GM10266 (cell line): ENCODE results near the gene COQ6.
"Not testable (repeated sequence)": the region's sequence is repeated elsewhere in the genome, so short reads cannot be mapped to it uniquely, and the experiment has no call there.

Experiments
- DNase-seq: peaks from one replicate; pipeline ENCODE4 v3.0.0; 2012; ENCODE audit errors: extremely low spot score
- TF ChIP-seq, protein P1 (sequence below): IDR thresholded peaks from 2 replicates; pipeline ENCODE4 v1.5.1; 2012; ENCODE audit warnings: mild to moderate bottlenecking, low read depth; ENCODE audit not compliant: control insufficient read depth, insufficient read depth; ENCODE audit errors: missing control alignments

COQ6 gene

DNA sequence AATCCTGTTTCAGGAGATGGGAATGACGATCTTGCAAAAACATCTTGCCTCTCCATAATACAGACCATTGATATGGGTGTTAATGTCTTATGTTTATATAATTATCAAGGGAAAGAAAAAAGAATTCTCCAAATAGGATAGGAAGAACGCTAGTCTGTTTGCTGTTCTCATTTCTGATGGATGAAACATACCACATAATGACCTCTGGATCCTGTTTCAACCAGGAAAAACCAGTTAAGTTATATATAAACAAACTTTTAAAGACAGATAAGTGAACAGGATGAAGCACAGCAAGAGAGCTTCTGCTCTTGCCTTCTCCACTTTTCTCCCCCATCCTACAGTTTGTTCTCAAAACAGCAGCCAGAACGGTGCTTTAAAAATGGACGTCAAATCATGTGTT lies 27.8 kb downstream of the COQ6 start:
- TF ChIP-seq, protein P1, sequence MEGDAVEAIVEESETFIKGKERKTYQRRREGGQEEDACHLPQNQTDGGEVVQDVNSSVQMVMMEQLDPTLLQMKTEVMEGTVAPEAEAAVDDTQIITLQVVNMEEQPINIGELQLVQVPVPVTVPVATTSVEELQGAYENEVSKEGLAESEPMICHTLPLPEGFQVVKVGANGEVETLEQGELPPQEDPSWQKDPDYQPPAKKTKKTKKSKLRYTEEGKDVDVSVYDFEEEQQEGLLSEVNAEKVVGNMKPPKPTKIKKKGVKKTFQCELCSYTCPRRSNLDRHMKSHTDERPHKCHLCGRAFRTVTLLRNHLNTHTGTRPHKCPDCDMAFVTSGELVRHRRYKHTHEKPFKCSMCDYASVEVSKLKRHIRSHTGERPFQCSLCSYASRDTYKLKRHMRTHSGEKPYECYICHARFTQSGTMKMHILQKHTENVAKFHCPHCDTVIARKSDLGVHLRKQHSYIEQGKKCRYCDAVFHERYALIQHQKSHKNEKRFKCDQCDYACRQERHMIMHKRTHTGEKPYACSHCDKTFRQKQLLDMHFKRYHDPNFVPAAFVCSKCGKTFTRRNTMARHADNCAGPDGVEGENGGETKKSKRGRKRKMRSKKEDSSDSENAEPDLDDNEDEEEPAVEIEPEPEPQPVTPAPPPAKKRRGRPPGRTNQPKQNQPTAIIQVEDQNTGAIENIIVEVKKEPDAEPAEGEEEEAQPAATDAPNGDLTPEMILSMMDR = no peak
- DNase-seq = no peak

DNA sequence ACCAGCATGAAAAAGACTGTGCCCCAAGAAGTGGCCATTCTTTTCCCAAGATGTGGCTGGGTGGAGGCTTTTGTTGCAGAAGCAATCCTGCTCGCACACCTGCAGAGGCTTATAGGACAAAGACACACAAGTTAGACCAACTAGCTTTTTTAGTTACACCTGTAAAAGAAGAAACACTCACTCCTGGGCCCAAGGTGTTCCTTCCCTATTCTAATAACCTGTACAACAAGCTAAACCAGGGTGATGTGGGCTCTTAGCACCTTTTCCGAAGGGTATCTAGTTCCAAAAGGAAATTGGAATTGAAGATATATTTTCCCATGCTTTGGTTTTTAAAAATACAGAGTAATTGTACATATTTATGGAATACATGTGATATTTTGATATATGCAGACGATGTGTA lies 38.0 kb downstream of the COQ6 start:
- TF ChIP-seq, protein P1 = no peak
- no peak for DNase-seq

DNA sequence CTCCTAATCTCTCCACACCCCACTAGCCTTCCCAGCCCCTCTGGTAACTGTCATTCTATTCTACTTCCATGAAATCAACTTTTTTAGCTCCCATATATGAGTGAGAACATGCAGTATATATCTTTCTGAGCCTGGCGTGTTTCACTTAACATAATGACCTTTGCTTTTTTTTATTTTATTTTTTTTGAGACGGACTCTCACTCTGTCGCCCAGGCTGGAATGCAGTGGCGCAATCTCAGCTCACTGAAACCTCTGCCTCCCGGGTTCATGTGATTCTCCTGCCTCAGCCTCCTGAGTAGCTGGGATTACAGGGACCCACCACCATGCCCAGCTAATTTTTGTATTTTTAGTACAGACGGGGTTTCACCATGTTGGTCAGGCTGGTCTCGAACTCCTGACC lies 38.6 kb downstream of the COQ6 start:
- not testable (repeated sequence) for DNase-seq

DNA sequence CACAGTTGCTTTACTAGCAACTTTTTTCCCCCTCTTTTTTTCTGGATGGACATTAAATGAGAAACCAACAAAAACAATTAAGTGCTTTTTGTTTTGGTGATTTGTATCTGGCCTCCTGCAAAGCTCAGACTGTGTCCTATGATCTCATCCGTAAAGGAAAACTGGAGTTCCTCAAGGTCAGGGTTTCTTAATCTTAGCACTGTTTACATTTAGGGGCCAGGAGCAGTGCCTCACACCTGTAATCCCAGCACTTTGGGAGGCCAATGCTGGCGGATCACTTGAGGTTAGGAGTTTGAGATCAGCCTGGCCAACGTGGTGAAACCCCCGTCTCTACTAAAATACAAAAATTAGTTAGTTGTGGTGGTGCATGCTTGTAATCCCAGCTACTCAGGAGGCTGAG lies 41.0 kb downstream of the COQ6 start:
- DNase-seq = no peak
- TF ChIP-seq, protein P1 = no peak

DNA sequence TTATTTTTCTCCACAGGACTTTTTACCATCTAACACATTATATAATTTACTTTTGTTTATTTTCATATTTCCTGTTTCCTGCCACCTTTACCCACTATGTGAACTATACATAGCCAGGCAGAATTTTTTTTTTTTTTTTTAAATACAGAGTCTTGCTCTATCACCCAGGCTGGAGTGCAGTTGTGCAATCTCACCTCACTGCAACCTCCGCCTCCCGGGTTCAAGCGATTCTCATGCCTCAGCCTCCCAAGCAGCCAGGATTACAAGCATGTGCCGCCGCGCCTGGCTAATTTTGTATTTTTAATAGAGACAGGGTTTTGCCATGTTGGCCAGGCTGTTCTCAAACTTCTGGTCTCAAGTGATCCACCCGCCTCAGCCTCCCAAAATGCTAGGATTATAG lies 44.8 kb downstream of the COQ6 start:
- not testable (repeated sequence) for DNase-seq

DNA sequence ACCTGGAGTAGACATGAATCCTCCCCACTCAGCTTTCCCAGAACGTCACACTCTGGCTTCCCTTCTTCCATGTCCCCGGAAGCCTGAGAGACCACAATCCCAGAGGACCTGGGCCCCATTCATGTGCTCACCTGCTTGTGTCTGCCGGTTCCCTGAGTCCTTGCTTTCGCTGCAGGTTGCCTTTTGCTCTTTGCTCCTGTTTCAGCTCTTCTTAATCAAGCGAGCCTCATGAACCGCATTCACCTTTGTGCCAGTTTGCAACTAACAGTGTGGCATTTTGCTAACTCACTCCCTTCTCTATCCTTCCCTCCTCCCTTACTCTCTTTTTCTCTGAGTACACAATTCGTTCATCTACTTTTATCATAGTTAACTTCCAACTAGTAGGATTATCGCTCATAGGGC lies 45.9 kb downstream of the COQ6 start:
- no peak for DNase-seq
- TF ChIP-seq, protein P1 = no peak

DNA sequence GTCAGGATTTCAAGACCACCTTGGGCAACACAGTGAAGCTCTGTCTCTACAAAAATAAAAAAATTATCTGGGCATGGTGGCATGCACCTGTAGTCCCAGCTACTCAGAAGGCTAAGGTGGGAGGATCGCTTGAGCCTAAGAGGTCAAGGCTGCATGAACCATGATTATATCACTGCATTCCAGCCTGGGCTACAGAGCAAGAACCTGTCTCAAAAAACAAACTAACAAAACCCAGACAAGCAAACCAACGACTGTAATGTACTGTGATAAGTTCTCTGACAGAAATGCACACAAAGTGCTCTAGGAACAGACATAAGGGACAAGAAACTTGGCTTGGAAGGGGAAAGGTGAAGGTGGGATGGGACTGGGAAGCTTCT lies 46.6 kb downstream of the COQ6 start:
- TF ChIP-seq, protein P1 = no peak
- DNase-seq = no peak

DNA sequence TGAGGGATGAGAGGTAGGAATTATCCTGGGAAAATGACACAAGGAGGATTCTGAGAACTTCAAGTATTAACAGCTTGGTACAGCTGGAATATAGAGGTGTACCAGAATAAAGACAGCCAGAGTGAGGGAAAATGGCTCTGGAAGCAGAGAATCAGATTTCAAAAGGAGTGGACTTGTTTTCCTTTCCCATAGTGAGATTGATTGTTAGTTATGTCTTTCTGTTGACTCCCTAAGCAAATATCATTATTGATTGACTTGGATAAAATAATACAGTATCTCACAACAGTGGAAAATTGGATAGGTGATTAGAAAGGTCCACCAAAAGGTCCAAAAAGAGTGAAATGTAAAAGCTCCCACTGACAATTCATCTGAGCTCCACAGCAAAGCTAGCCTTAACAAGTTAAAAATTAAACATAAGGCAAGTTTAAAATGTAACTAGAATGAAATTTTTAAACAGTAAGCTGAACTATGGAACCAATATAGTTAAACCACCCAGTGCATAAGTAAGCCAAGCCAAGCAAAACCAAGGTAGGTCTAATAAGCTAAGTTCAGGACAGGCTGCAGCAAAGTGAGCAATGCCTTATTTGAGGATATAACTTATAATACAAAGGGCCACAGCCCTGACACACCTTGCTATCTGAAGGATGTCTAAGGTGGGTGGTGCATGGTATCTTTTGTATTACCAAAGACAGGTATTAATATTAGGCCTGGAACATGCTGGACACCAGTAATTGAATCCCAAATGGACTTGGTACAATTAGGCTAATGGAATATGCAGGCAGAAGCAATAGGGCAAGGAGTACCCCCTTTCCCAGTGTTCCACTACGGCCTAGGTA lies 47.2 kb downstream of the COQ6 start:
- DNase-seq = no peak
- TF ChIP-seq, protein P1 = no peak
